CD4-positive, alpha-beta T cell treated with Interleukin-10 for 1 hour (primary cell): ENCODE results near the gene GRB14.
A peak's percentile ranks its signal among the peaks of the same experiment; 100 is the strongest.

Source experiments
- DNase-seq: peaks from one replicate; pipeline ENCODE4 v3.0.0-alpha.2; 2020

The GRB14 gene

GRCh38 chr2:164609790-164610189, 11.5 kb downstream of the GRB14 start:
- DNase-seq = no peak

GRCh38 chr2:164606557-164606956, 14.7 kb downstream of the GRB14 start:
- DNase-seq = no peak

- DNase-seq = no peak
Observed at GRCh38 chr2:164605295-164605694, 16.0 kb downstream of the GRB14 start.

- DNase-seq = no peak
Observed at GRCh38 chr2:164600763-164601162, 20.5 kb downstream of the GRB14 start.

- peak; percentile 8 for DNase-seq
Observed at GRCh38 chr2:164599954-164600589, 21.2 kb downstream of the GRB14 start.

- DNase-seq = no peak
Observed at GRCh38 chr2:164597983-164598382, 23.3 kb downstream of the GRB14 start.

GRCh38 chr2:164595031-164595430, 26.3 kb downstream of the GRB14 start:
- DNase-seq = no peak

GRCh38 chr2:164593959-164594358, 27.3 kb downstream of the GRB14 start:
- no peak for DNase-seq

- no peak for DNase-seq
Observed at GRCh38 chr2:164593541-164593940, 27.7 kb downstream of the GRB14 start.

GRCh38 chr2:164589522-164589921, 31.8 kb downstream of the GRB14 start:
- no peak for DNase-seq

- DNase-seq = no peak
Observed at GRCh38 chr2:164581050-164581449, 40.2 kb downstream of the GRB14 start.

GRCh38 chr2:164574931-164575330, 46.4 kb downstream of the GRB14 start:
- no peak for DNase-seq

- DNase-seq = no peak
Observed at GRCh38 chr2:164570475-164570874, 50.8 kb downstream of the GRB14 start.

- no peak for DNase-seq
Observed at GRCh38 chr2:164569378-164569777, 51.9 kb downstream of the GRB14 start.

- DNase-seq = no peak
Observed at GRCh38 chr2:164568317-164568716, 53.0 kb downstream of the GRB14 start.

GRCh38 chr2:164567335-164567989, 53.8 kb downstream of the GRB14 start:
- no peak for DNase-seq

- DNase-seq = no peak
Observed at GRCh38 chr2:164565359-164565758, 55.9 kb downstream of the GRB14 start.

GRCh38 chr2:164562666-164563065, 58.6 kb downstream of the GRB14 start:
- no peak for DNase-seq

GRCh38 chr2:164561991-164562390, 59.3 kb downstream of the GRB14 start:
- no peak for DNase-seq

- no peak for DNase-seq
Observed at GRCh38 chr2:164561416-164561815, 59.9 kb downstream of the GRB14 start.

- DNase-seq = no peak
Observed at GRCh38 chr2:164560902-164561301, 60.4 kb downstream of the GRB14 start.

- no peak for DNase-seq
Observed at GRCh38 chr2:164560181-164560792, 61.0 kb downstream of the GRB14 start.

- no peak for DNase-seq
Observed at GRCh38 chr2:164558450-164558849, 62.8 kb downstream of the GRB14 start.

- no peak for DNase-seq
Observed at GRCh38 chr2:164554487-164554886, 66.8 kb downstream of the GRB14 start.
